H1 (cell line): ENCODE measurements around the gene PCF11. TPM values are rescaled to one million over a fixed set of nuclear protein-coding genes. Genes with fewer than 3 reads are reported as not detected.

Source experiments
- CTCF ChIA-PET: fragments of 300-600 bp; sonication (Branson Sonifier 250); formaldehyde crosslinking; loops from one replicate; lab custom pipeline; 2021; ENCODE audit not compliant: partially characterized antibody; lab: Charles Lee
- POLR2A ChIA-PET: fragments of 300-600 bp; sonication (Branson Sonifier 250); formaldehyde crosslinking; loops from one replicate; lab custom pipeline; 2021; ENCODE audit warnings: inconsistent platforms; ENCODE audit not compliant: partially characterized antibody; lab: Charles Lee
- DNase-seq, 2 experiments: peaks; one replicate each; pipeline versions ENCODE4 v3.0.0 to v3.0.0-alpha.2; 2010 to 2022; ENCODE audit warnings: low spot score in 2 of 2, low read depth in 1 of 2, mixed read lengths in 1 of 2
- FAIRE-seq: peaks from 2 replicates; lab custom pipeline; 2011; peaks lifted over from hg19 to GRCh38; lab: Jason Lieb, UNC
- H2AFZ ChIP-seq: 2 replicates; pipeline ENCODE4 v1.8.1; 2012; ENCODE audit warnings: low read length, inconsistent platforms
- H2AK5ac ChIP-seq: 2 replicates; pipeline ENCODE4 v1.6.1; 2013; ENCODE audit warnings: low read depth, low read length
- H2BK120ac ChIP-seq: replicated peaks from 2 replicates; pipeline ENCODE3; 2013; ENCODE audit warnings: low read depth, low read length, inconsistent platforms
- H2BK12ac ChIP-seq: 2 replicates; pipeline ENCODE4 v1.6.1; 2013; ENCODE audit warnings: low read depth, low read length
- H2BK15ac ChIP-seq: 2 replicates; pipeline ENCODE4 v1.6.1; 2013; ENCODE audit warnings: low read length
- H2BK20ac ChIP-seq: 2 replicates; pipeline ENCODE4 v1.6.1; 2013; ENCODE audit warnings: low read length
- H2BK5ac ChIP-seq: 2 replicates; pipeline ENCODE4 v1.6.1; 2013; ENCODE audit warnings: low read depth, low read length
- H3K14ac ChIP-seq: 2 replicates; pipeline ENCODE4 v1.6.1; 2013; ENCODE audit warnings: inconsistent platforms; ENCODE audit not compliant: insufficient read length
- H3K18ac ChIP-seq: 2 replicates; pipeline ENCODE4 v1.6.1; 2013; ENCODE audit warnings: low read length; ENCODE audit errors: extremely low read depth
- H3K23ac ChIP-seq: 2 replicates; pipeline ENCODE4 v1.6.1; 2013; ENCODE audit warnings: inconsistent platforms; ENCODE audit not compliant: insufficient read length
- H3K23me2 ChIP-seq: 2 replicates; pipeline ENCODE4 v1.6.1; 2013; ENCODE audit warnings: low read depth, low read length
- H3K27ac ChIP-seq: 2 replicates; pipeline ENCODE4 v1.6.1; 2011; ENCODE audit warnings: low read depth, low read length, inconsistent platforms
- H3K27me3 ChIP-seq, 4 experiments: replicated peaks in 1 of 4; 1 replicate in 1 of 4; 2 replicates in 3 of 4; pipeline versions ENCODE4 v1.6.1 to v1.8.1; 2011 to 2013; ENCODE audit warnings: low read length in 3 of 4, mild to moderate bottlenecking in 3 of 4, inconsistent platforms in 2 of 4, mixed read lengths in 2 of 4, moderate library complexity in 1 of 4; ENCODE audit not compliant: control insufficient read depth in 3 of 4, insufficient read depth in 3 of 4; ENCODE audit errors: extremely low read depth in 1 of 4
- H3K36me3 ChIP-seq, 4 experiments: 2 replicates each; pipeline versions ENCODE4 v1.6.1 to v1.8.1; 2011 to 2013; ENCODE audit warnings: mild to moderate bottlenecking in 4 of 4, low read length in 3 of 4, moderate library complexity in 2 of 4, control low read depth in 1 of 4, inconsistent platforms in 1 of 4; ENCODE audit not compliant: insufficient read depth in 4 of 4, control insufficient read depth in 2 of 4
- H3K4ac ChIP-seq: replicated peaks from 2 replicates; pipeline ENCODE3; 2013; ENCODE audit warnings: low read length, low read depth, mixed read lengths, inconsistent platforms; ENCODE audit not compliant: insufficient read length
- H3K4me1 ChIP-seq, 4 experiments: replicated peaks in 1 of 4; 1 replicate in 1 of 4; 2 replicates in 3 of 4; pipeline versions ENCODE4 v1.6.1 to v1.8.1; 2011 to 2013; ENCODE audit warnings: low read length in 3 of 4, inconsistent platforms in 2 of 4, mixed read lengths in 1 of 4; ENCODE audit not compliant: insufficient read depth in 4 of 4, control insufficient read depth in 3 of 4
- H3K4me2 ChIP-seq, 2 experiments: 2 replicates each; pipeline versions ENCODE4 v1.6.1 to v1.8.1; 2011 to 2013; ENCODE audit warnings: low read depth in 2 of 2, low read length in 2 of 2, control low read depth in 1 of 2, inconsistent platforms in 1 of 2, mild to moderate bottlenecking in 1 of 2; ENCODE audit not compliant: insufficient read depth in 1 of 2
- H3K4me3 ChIP-seq, 4 experiments: fragments of 200-600, 300-600 bp in 1 of 4; sonication (generic), shearing (Covaris generic), sonication (Bioruptor Twin) in 1 of 4; 2 replicates each; pipeline versions ENCODE4 v1.5.1 to v1.8.1; 2011 to 2016; ENCODE audit warnings: low read length in 4 of 4, low read depth in 3 of 4, control low read depth in 2 of 4, inconsistent platforms in 2 of 4, mild to moderate bottlenecking in 2 of 4, mixed read lengths in 1 of 4, moderate library complexity in 1 of 4; ENCODE audit not compliant: insufficient read depth in 2 of 4; ENCODE audit errors: extremely low read depth in 1 of 4
- H3K56ac ChIP-seq: replicated peaks from 2 replicates; pipeline ENCODE3; 2013; ENCODE audit warnings: low read depth, mild to moderate bottlenecking, mixed read lengths, low read length, inconsistent platforms; ENCODE audit not compliant: insufficient read length
- H3K79me1 ChIP-seq: 2 replicates; pipeline ENCODE4 v1.6.1; 2013; ENCODE audit warnings: low read depth, low read length, control low read depth
- H3K79me2 ChIP-seq, 2 experiments: 2 replicates each; pipeline versions ENCODE4 v1.6.1 to v1.8.1; 2012 to 2013; ENCODE audit warnings: low read length in 2 of 2, mild to moderate bottlenecking in 2 of 2, inconsistent platforms in 1 of 2; ENCODE audit not compliant: insufficient read depth in 2 of 2, control insufficient read depth in 1 of 2
- H3K9ac ChIP-seq, 4 experiments: replicated peaks in 1 of 4; 1 replicate in 1 of 4; 2 replicates in 3 of 4; pipeline versions ENCODE4 v1.6.1 to v1.8.1; 2011 to 2013; ENCODE audit warnings: low read depth in 3 of 4, low read length in 3 of 4, control low read depth in 2 of 4, mild to moderate bottlenecking in 2 of 4, moderate library complexity in 2 of 4, inconsistent platforms in 1 of 4; ENCODE audit errors: extremely low read depth in 1 of 4
- H3K9me3 ChIP-seq, 2 experiments: 2 replicates each; pipeline versions ENCODE4 v1.6.1 to v1.8.1; 2012 to 2013; ENCODE audit warnings: mild to moderate bottlenecking in 2 of 2, moderate library complexity in 2 of 2, control low read depth in 1 of 2, inconsistent platforms in 1 of 2, low read depth in 1 of 2, low read length in 1 of 2, mixed read lengths in 1 of 2; ENCODE audit not compliant: insufficient read depth in 2 of 2
- H4K20me1 ChIP-seq, 2 experiments: replicated peaks in 1 of 2; 2 replicates each; pipeline versions ENCODE3 to v1.8.1; 2011 to 2013; ENCODE audit warnings: inconsistent platforms in 2 of 2, low read length in 2 of 2, mild to moderate bottlenecking in 1 of 2; ENCODE audit not compliant: insufficient read depth in 2 of 2, control insufficient read depth in 1 of 2
- H4K5ac ChIP-seq: 2 replicates; pipeline ENCODE4 v1.6.1; 2013; ENCODE audit warnings: low read length, low read depth, mixed read lengths, inconsistent platforms; ENCODE audit not compliant: insufficient read length
- H4K8ac ChIP-seq: 2 replicates; pipeline ENCODE4 v1.8.0; 2013; ENCODE audit warnings: mild to moderate bottlenecking, moderate library complexity, low read length, inconsistent platforms; ENCODE audit not compliant: insufficient read depth; ENCODE audit errors: extremely low read depth
- H4K91ac ChIP-seq: replicated peaks from 2 replicates; pipeline ENCODE3; 2013; ENCODE audit warnings: low read length, mixed read lengths, inconsistent platforms; ENCODE audit not compliant: insufficient read length
- ATF2 ChIP-seq: IDR thresholded peaks from 2 replicates; pipeline ENCODE4 v1.6.1; 2012; ENCODE audit warnings: low read length, inconsistent platforms
- BACH1 ChIP-seq: IDR thresholded peaks from 2 replicates; pipeline ENCODE4 v1.6.1; 2012; ENCODE audit warnings: low read length, improper control_type of control experiment
- CBX5 ChIP-seq: fragments of 300-800, 300-1000 bp; sonication (generic); IDR thresholded peaks from 2 replicates; pipeline ENCODE4 v1.7.1; 2016; ENCODE audit warnings: antibody characterized with exemption, low read length, low read depth
- EGR1 ChIP-seq: IDR thresholded peaks from 2 replicates; pipeline ENCODE4 v1.6.1; 2011; ENCODE audit warnings: low read depth, low read length, borderline replicate concordance
- EP300 ChIP-seq, 2 experiments: IDR thresholded peaks; 1 replicate in 1 of 2; 2 replicates in 1 of 2; pipeline ENCODE4 v1.6.1; 2011 to 2012; ENCODE audit warnings: low read depth in 2 of 2, low read length in 2 of 2, mild to moderate bottlenecking in 2 of 2, borderline replicate concordance in 1 of 2, inconsistent platforms in 1 of 2, moderate library complexity in 1 of 2
- GABPA ChIP-seq: IDR thresholded peaks from 2 replicates; pipeline ENCODE4 v1.6.1; 2011; ENCODE audit warnings: mild to moderate bottlenecking, low read length, moderate library complexity, borderline replicate concordance; ENCODE audit not compliant: insufficient read depth
- KDM1A ChIP-seq: fragments of 200-600, 300-600 bp; sonication (generic); IDR thresholded peaks from 2 replicates; pipeline ENCODE4 v1.7.1; 2016; ENCODE audit warnings: mild to moderate bottlenecking, low read length, borderline replicate concordance
- NANOG ChIP-seq: IDR thresholded peaks from 2 replicates; pipeline ENCODE4 v1.6.1; 2011; ENCODE audit warnings: low read length, low read depth, mild to moderate bottlenecking, inconsistent platforms; ENCODE audit not compliant: insufficient read depth, poor library complexity, severe bottlenecking
- POU5F1 ChIP-seq: IDR thresholded peaks from 2 replicates; pipeline ENCODE4 v1.6.1; 2011; ENCODE audit warnings: low read depth, mild to moderate bottlenecking, low read length, moderate library complexity
- RXRA ChIP-seq: IDR thresholded peaks from 2 replicates; pipeline ENCODE4 v1.6.1; 2011; ENCODE audit warnings: low read depth, mild to moderate bottlenecking, low read length, moderate library complexity; ENCODE audit not compliant: insufficient read depth
- SP4 ChIP-seq: IDR thresholded peaks from 2 replicates; pipeline ENCODE4 v1.6.1; 2012; ENCODE audit warnings: low read length, inconsistent platforms
- SUZ12 ChIP-seq: fragments of 200-600 bp; sonication (generic); IDR thresholded peaks from 2 replicates; pipeline ENCODE4 v1.6.1; 2012; ENCODE audit warnings: mild to moderate bottlenecking, inconsistent platforms, low read length, moderate library complexity, mixed read lengths
- TAF7 ChIP-seq: optimal IDR thresholded peaks from 2 replicates; pipeline ENCODE3; 2011; ENCODE audit warnings: low read depth, mild to moderate bottlenecking, inconsistent platforms, low read length, moderate library complexity, borderline replicate concordance
- WGBS, 2 experiments: shearing (Covaris generic) in 1 of 2; methylation state at CpG; one replicate each; pipeline versions ENCODE4 v1.1.6 to v1.1.7; 2013 to 2015; ENCODE audit warnings: low lambda C conversion rate in 2 of 2, mixed read lengths in 2 of 2, inconsistent platforms in 1 of 2, low coverage in 1 of 2, missing lambda C conversion rate in 1 of 2; ENCODE audit not compliant: insufficient replicate concordance in 2 of 2, insufficient coverage in 1 of 2, insufficient read length in 1 of 2; ENCODE audit errors: extremely low coverage in 1 of 2, missing lambda C conversion rate in 1 of 2; 5-methylcytosine and 5-hydroxymethylcytosine counted together
- polyA plus RNA-seq, 7 experiments: library from polyadenylated mRNA; depleted of rRNA in 3 of 7; stranded (reverse) in 5 of 7; unstranded in 2 of 7; fragments of >200 nt in 5 of 7; fragments of 200-250 nt in 2 of 7; gene quantifications; 1 replicate in 5 of 7; 2 replicates in 1 of 7; 4 replicates in 1 of 7; pipeline versions ENCODE4 v1.2.1 to v1.2.3, GENCODE V29; 2011 to 2013; ENCODE audit warnings: missing spikeins in 2 of 7, mixed read lengths in 2 of 7
- total RNA-seq: library from RNA; stranded (reverse); fragmentation: NEBNext Ultra II Directional; extraction: Animal tissue kit (Norgen Biotek cat#: 25700); gene quantifications from 2 replicates; pipeline ENCODE4 v1.2.1, GENCODE V29; 2021

Gene PCF11
- total and polyA plus RNA-seq, 2 of the 8 experiments (the other 6 are each of a cell fraction or from before 2014, with no cell fraction given), result 25.1 to 47.7 TPM

GRCh38 chr11:83235825-83236224, 78.9 kb downstream of the PCF11 start:
- no peak overlapping the region for H3K56ac ChIP-seq
- no peak overlapping the region for H2BK20ac ChIP-seq
- H3K79me2 ChIP-seq, result no peaks in the 10 kb centered on the region
- H3K27ac ChIP-seq, result no peak overlapping the region
- ChIA-PET POLR2A (no interaction called here), CTCF (interaction anchor here (1.5 to 7.4 kb wide), 4 partner anchors 10 to 16 kb away, joined by 5 to 69 read pairs (median 6); no protein-coding TSS in a partner anchor)
- H3K79me1 ChIP-seq, result no peaks in the 10 kb centered on the region
- no peak overlapping the region for H2AK5ac ChIP-seq
- no peak overlapping the region for H3K4me3 ChIP-seq
- WGBS, 2 experiments, result 88% methylated on average over 1 of the region's 1 CpG; no CpG with 5 or more reads in 1 of the 2 experiments
- no peak overlapping the region for H2AFZ ChIP-seq
- H2BK120ac ChIP-seq, result no peak overlapping the region
- no peak overlapping the region for H2BK15ac ChIP-seq
- no peak overlapping the region for H2BK12ac ChIP-seq
- no peak for DNase-seq
- no peak overlapping the region for H3K23ac ChIP-seq
- H3K27me3 ChIP-seq, result no peaks in the 10 kb centered on the region
- no peak overlapping the region for H4K5ac ChIP-seq
- no peaks in the 10 kb centered on the region for H3K36me3 ChIP-seq
- no peak overlapping the region for H4K91ac ChIP-seq
- no peak overlapping the region for H2BK5ac ChIP-seq
- H3K4ac ChIP-seq, result no peak overlapping the region
- no peak overlapping the region for H3K14ac ChIP-seq
- no peaks in the 10 kb centered on the region for H3K4me1 ChIP-seq
- no peaks in the 10 kb centered on the region for H4K20me1 ChIP-seq
- no peaks in the 10 kb centered on the region for H3K9me3 ChIP-seq
- H3K9ac ChIP-seq, result no peak overlapping the region
- H4K8ac ChIP-seq, result no peak overlapping the region
- FAIRE-seq, result no peak
- no peak overlapping the region for H3K18ac ChIP-seq
- no peaks in the 10 kb centered on the region for H3K23me2 ChIP-seq
- no peak overlapping the region for H3K4me2 ChIP-seq
- TF ChIP-seq TAF7, result no peak
- TF ChIP-seq SP4, result no peak
- TF ChIP-seq GABPA, result no peak
- TF ChIP-seq RXRA, result no peak
- TF ChIP-seq ATF2, result no peak
- TF ChIP-seq EGR1, result no peak
- no peak for TF ChIP-seq CBX5
- no peak for TF ChIP-seq NANOG
- TF ChIP-seq POU5F1, result no peak
- no peak for TF ChIP-seq EP300 (IDR thresholded peaks at IDR 0.05; ENCODE audit: borderline replicate concordance in 1 of 2, low read depth in 2 of 2, low read length in 2 of 2)
- no peak for TF ChIP-seq BACH1
- no peak for TF ChIP-seq SUZ12
- TF ChIP-seq KDM1A, result no peak
